Measurements from ENCODE around the gene PTPN14.

DNA sequence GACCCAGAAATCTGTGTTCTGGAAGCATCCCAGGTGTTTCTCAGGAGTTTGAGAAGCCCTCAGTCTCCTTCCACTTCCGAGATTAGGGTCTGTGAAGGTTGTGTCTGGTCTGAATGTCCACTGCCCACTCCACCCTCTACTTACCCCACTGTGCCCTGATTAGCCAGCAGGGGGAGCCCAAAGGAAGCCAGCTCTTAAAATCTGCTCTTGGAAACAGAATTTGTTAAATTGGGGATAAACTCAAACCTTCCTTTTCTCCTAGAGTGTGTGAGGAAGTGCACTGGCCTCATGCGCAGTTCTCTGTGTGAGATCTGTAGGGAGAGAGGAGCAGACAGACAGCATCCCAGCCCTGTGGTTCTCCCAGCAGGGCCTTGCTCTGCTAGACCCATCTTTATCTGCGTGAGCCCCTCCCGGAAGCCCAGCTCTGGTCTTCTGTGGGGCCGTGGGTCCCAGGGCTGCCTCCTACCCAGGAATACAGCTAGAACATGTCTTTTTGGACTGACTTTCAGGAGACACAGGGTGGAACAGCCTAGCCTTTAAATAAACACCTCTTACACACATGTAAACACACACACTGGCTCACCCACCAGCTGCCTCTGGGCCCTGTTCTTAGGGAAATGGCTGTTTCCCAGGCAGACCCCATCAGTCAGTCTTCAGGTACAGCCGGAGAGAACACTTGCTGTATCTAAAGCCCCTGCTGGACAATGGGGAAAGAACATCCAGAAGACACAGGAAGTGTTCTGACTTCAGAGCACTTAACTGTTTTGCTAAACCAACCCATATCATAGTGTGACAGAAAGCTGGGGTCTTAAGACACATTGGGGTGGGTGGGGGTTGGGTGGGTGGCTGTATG lies 218.2 kb downstream of the PTPN14 start:
- TF ChIP-seq, protein P1, sequence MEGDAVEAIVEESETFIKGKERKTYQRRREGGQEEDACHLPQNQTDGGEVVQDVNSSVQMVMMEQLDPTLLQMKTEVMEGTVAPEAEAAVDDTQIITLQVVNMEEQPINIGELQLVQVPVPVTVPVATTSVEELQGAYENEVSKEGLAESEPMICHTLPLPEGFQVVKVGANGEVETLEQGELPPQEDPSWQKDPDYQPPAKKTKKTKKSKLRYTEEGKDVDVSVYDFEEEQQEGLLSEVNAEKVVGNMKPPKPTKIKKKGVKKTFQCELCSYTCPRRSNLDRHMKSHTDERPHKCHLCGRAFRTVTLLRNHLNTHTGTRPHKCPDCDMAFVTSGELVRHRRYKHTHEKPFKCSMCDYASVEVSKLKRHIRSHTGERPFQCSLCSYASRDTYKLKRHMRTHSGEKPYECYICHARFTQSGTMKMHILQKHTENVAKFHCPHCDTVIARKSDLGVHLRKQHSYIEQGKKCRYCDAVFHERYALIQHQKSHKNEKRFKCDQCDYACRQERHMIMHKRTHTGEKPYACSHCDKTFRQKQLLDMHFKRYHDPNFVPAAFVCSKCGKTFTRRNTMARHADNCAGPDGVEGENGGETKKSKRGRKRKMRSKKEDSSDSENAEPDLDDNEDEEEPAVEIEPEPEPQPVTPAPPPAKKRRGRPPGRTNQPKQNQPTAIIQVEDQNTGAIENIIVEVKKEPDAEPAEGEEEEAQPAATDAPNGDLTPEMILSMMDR (IDR thresholded peaks at IDR 0.05) = peak in 1 of 3 donors; percentile 28
- no peak for TF ChIP-seq POLR2A (IDR thresholded peaks at IDR 0.05)

All from lower leg skin (tissue), 3 donors.